ENCODE data around the gene AHSP. TPM values are rescaled to one million over a fixed set of nuclear protein-coding genes. Genes with fewer than 3 reads are reported as not detected.
"Not testable (repeated sequence)": the region's sequence is repeated elsewhere in the genome, so short reads cannot be mapped to it uniquely, and the experiment has no call there.

AHSP gene
- total RNA-seq, 1 experiment from 2014 or later: not detected

DNA sequence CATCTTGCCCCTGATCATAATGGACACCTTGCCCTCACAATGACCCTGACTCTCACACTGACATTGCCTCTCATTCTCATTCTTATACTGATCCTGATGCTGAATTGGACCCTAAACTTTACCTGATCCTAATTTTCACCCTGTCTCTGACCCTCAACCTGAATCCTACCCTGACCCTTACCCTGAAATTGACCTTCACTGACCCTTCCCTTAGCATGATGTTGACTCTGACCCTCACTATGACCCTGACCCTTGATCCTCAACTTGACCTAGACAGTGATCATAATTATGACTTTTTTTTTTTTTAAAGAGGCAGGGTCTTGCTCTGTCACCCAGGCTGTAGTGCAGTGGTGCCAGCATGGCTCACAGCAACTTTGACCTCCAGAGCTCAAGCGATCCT, 3.4 kb downstream of the AHSP start:
- no peak for DNase-seq (ENCODE audit: low read depth)

- no peak for DNase-seq (ENCODE audit: low read depth)
Observed at GRCh38 chr16:31532120-31532519, 4.4 kb downstream of the AHSP start.

DNA sequence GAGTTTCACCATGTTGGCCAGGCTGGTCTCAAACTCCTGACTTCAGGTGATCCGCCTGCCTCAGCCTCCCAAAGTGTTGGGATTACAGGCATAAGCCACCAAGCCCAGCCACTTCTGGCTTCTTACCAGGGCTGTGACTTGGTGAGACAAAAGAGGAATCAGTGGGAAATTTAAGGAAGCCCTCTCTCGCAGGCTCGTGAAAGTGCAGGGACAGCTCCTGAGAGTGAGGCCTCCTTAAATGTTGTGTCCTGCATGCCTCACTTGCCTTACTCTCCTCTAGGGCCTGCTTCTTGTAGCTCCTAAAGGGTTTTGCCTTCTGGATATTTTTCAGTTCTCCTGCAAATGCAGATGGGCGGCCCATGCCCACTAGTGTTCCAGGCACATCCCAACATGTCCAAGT, 5.2 kb downstream of the AHSP start:
- DNase-seq (ENCODE audit: low read depth): no peak

DNA sequence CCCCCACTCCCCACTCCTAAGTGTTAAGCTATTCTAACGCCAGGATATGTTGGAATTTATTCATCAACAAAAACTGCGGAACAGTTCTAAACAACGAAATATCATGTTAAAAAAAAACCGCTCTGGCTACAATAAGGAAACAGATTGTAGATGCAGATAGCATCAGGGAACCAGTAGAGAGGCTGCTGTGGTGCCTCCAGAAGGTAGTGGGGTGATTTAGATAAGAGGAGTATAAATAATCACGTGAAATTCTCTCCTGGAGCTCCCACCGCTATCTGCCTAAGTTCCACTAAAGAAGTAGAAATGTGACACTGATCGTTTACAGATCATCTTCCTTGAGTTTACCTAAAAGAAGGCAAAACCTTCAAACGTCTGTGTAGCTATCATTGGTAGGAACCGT, 8.0 kb downstream of the AHSP start:
- DNase-seq (ENCODE audit: low read depth): no peak

GRCh38 chr16:31536804-31537361, 9.2 kb downstream of the AHSP start:
- no peak for DNase-seq (ENCODE audit: low read depth)

DNA sequence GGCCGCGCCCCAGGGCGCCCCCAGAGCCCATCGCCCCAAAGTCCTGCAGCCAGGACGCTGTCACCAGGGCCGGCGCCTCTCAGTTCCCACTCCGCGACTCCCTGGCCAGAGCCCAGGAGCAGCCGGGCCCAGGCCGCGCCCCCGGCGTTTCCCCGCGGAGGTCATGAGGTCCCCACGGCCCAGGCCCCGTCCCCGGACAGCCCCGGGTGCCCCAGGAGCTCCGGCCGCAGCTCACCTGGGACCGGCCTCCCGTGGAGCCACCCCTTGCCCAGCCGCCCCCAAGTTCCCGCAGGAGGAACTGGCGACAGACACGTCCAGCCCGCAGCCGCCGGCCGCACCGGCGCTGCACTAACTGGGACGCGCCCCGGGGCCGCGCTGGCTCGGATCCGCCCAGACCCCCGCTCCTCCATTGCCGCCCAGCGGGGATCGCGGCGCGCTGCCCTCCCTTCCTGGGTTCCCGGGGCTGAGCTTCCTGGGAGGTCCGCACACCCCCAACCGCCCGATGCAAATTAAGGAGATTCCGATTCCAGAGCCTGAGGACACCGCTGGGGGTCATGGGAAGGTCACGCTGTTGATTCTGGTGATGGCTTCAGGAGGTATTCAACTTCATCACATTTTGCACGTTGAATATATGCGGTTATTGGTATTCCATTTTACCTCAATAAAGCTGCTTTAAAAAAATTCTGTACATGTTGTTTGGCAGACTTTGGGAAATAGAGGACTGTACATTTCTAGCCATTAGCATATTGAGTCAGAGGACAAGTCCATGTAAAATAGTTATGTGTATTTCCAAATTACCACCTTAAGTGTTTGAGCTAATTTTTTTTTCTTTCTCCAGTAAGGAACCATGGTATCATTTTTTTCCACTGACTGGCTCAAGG, 9.9 kb downstream of the AHSP start:
- DNase-seq (ENCODE audit: low read depth): no peak

DNA sequence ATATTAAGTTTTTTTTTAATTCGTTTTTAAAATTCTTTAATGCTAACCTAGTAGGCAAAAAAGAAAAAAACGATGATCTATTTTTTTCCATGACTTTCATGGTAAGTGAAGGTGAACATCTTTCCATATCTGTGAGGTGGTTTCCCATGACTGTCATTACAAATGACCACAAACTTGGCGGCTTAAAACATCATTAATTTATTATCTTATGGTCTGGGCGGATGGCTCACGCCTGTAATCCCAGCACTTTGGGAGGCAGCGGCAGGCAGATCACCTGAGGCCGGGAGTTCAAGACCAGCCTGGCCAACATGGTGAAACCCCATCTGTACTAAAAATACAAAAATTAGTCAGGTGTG, 10.5 kb downstream of the AHSP start:
- DNase-seq (ENCODE audit: low read depth): not testable (repeated sequence)

DNA sequence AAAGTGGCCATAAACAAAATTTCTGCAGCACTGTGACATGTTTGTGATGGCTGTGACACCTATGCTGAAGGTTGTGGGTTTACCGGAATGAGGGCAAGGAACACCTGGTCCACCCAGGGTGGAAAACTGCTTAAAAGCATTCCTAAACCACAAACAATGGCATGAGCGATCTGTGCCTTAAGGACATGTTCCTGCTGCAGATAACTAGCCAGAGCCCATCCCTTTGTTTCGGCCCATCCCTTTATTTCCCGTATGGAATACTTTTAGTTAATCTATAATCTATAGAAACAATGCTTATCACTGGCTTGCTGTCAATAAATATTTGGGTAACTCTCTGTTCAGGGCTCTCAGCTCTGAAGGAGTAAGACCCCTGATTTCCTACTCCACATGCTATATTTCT, 12.1 kb downstream of the AHSP start:
- not testable (repeated sequence) for DNase-seq (ENCODE audit: low read depth)

- DNase-seq (ENCODE audit: low read depth): no peak
Observed at GRCh38 chr16:31542763-31543162, 15.1 kb downstream of the AHSP start.

DNA sequence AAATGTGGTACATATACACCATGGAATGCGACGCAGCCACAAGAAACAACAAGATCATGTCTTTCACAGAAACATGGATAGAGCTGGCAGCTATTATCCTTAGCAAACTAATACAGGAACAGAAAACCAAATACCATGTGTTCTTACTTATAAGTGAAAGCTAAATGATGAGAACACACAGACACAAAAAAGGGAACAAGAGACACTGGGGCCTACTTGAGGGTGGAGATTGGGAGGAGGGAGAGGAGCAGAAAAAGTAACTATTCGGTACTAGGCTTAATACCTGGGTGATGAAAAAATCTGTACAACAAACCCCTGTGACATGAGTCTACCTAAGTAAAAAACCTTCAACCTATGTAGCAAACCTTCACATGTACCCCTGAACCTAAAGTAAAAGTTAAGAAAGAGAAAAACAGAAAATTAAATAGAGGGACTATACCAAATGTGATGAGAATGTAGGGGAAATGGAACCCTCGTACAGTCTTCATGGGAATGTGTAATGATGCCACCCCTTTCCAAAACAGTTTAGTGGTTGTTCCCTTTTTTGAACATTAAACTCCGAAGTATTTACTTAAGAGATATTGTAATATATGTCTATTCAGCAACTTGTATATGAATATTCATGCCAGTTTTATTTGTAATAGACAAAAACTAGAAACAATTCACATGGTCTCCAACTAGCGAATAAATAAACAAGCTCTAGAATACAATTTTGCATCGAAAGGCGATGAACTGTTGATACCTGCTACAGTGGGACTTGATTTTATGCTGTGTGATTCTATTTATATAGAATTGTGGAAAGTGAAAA, 33.9 kb downstream of the AHSP start:
- no peak for DNase-seq (ENCODE audit: low read depth)

- DNase-seq (ENCODE audit: low read depth): no peak
Observed at GRCh38 chr16:31568577-31569359, 41.1 kb downstream of the AHSP start.

GRCh38 chr16:31569360-31569717, 41.6 kb downstream of the AHSP start:
- DNase-seq (ENCODE audit: low read depth): no peak

DNA sequence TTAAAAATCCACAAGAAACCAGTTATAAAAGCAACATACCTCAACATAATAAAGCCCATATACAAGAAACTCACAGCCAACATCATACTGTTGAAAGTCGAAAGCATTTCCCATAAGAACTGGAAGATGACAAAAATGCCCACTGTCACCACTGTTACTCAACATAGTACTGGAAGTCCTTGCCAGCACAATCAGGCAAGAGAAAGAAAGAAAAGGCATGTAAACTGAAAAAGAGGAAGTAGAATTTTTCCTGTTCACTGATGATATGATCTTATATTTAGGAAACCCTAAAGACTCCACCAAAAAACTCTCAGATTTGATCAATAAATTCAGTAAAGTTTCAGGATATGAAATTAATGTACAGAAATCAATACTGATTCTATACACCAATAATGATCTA, 45.1 kb downstream of the AHSP start:
- no peak for DNase-seq (ENCODE audit: low read depth)

GRCh38 chr16:31574159-31574558, 46.5 kb downstream of the AHSP start:
- DNase-seq (ENCODE audit: low read depth): peak; percentile 29

GRCh38 chr16:31577411-31577810, 49.7 kb downstream of the AHSP start:
- DNase-seq (ENCODE audit: low read depth): no peak

Other genes starting within 250 kb of the AHSP start
- gene ITGAX, start 172.7 kb upstream of the AHSP start, total RNA-seq (2014; rRNA removed; shearing (Covaris generic)): 1.1 and 2.8 TPM in 2 replicates
- gene ITGAD, start 134.6 kb upstream of the AHSP start, total RNA-seq (2014; rRNA removed; shearing (Covaris generic)): 0.05 TPM in 1 of 2 replicates, not detected in the other
- not detected in 2 replicates for gene COX6A2, start 99.5 kb upstream of the AHSP start, total RNA-seq (2014; rRNA removed; shearing (Covaris generic))
- gene ZNF843, start 85.1 kb upstream of the AHSP start, total RNA-seq (2014; rRNA removed; shearing (Covaris generic)): 0.25 TPM in 1 of 2 replicates, not detected in the other
- gene ARMC5, start 68.4 kb upstream of the AHSP start, total RNA-seq (2014; rRNA removed; shearing (Covaris generic)): 8.6 and 17.7 TPM in 2 replicates
- 32.8 and 37.5 TPM in 2 replicates for gene TGFB1I1, start 55.7 kb upstream of the AHSP start, total RNA-seq (2014; rRNA removed; shearing (Covaris generic))
- 0.10 TPM in 1 of 2 replicates, not detected in the other for gene SLC5A2, start 44.8 kb upstream of the AHSP start, total RNA-seq (2014; rRNA removed; shearing (Covaris generic))
- gene RUSF1, start 19.5 kb upstream of the AHSP start, total RNA-seq (2014; rRNA removed; shearing (Covaris generic)): 29.7 and 47.8 TPM in 2 replicates